ENCODE measurements around the gene PLEKHG2.

The PLEKHG2 gene

DNA sequence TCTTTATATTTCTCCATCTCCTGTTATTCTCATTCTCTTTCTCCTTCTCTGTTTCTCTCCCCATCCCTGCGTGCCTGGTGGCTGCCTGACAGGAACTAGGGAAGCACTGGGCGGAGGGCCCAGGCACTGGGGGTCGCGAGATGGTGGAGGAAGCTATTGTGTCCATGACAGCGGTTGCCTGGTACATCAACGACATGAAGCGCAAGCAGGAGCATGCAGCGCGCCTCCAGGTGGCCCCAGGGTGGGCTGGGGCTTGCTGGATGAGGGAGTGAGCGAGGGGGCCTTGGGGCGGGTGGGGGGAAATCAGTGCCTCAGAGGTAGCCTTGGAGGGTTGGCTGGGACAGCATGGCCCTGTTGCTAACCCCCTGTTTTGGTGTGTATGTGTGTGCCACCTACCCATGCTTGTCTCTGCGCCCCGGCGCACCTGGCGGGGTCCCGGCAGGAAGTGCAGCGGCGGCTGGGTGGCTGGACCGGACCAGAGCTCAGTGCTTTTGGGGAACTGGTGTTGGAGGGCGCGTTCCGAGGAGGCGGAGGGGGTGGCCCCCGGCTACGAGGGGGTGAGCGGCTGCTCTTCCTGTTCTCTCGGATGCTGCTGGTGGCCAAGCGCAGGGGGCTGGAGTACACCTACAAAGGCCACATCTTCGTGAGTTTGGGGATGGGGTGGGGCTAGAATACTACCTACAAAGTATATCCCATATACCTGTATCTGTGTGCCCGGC, 5.2 kb downstream of the PLEKHG2 start:
- no peak for DNase-seq (ENCODE audit: low read depth)
- no peak for TF ChIP-seq CTCF (conservative IDR thresholded peaks at IDR 0.05; ENCODE audit: low read depth, low read length)
- no peak overlapping the region for H3K4me3 ChIP-seq (ENCODE audit: low read depth, low read length)

- no peak for TF ChIP-seq CTCF (conservative IDR thresholded peaks at IDR 0.05; ENCODE audit: low read depth, low read length)
- DNase-seq (ENCODE audit: low read depth) = no peak
- no peak overlapping the region for H3K4me3 ChIP-seq (ENCODE audit: low read depth, low read length)
Observed at GRCh38 chr19:39419003-39419402, 6.5 kb downstream of the PLEKHG2 start.

DNA sequence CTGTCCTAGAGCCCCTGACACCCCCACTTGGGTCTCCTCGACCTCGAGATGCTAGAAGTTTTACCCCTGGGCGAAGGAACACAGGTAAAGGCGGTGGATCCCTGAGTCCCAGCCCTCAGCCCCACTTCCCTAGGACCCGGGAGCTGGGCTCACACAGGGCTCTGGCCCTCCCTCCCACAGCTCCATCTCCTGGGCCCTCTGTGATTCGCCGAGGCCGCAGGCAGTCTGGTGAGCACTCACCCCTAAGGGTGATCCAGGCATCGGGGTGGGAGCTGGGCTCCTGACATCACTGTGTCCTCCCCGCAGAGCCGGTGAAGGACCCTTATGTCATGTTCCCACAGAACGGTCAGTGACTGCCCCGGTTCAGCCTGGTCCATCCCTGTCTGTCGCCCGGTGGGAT, 8.3 kb downstream of the PLEKHG2 start:
- no peak overlapping the region for H3K4me3 ChIP-seq (ENCODE audit: low read depth, low read length)

DNA sequence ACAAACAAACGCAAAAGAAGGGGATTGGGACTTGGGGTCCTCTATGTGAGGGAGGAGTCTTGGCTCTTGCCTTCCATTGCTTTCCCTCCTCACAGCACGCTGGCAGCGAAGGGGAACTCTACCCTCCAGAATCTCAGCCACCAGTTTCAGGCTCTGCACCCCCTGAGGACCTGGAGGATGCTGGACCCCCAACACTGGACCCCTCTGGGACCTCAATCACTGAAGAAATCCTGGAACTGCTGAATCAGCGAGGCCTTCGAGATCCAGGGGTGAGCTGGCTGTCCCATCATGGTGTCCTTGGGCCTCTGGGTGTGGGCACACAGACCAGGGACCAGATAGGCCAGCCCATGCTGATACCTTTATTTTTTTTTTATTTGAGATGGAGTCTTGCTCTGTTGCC, 9.6 kb downstream of the PLEKHG2 start:
- H3K4me3 ChIP-seq (ENCODE audit: low read depth, low read length) = no peak overlapping the region
- DNase-seq (ENCODE audit: low read depth) = no peak
- TF ChIP-seq CTCF (conservative IDR thresholded peaks at IDR 0.05; ENCODE audit: low read depth, low read length) = no peak

More for the DNA sequence above, 8.3 kb downstream of the PLEKHG2 start:
- no peak for TF ChIP-seq CTCF (conservative IDR thresholded peaks at IDR 0.05; ENCODE audit: low read depth, low read length)
- no peak for DNase-seq (ENCODE audit: low read depth)

- no peak overlapping the region for H3K4me3 ChIP-seq (ENCODE audit: low read depth, low read length)
- no peak for TF ChIP-seq CTCF (conservative IDR thresholded peaks at IDR 0.05; ENCODE audit: low read depth, low read length)
- no peak for DNase-seq (ENCODE audit: low read depth)
Observed at GRCh38 chr19:39423258-39424086, 11.0 kb downstream of the PLEKHG2 start.

DNA sequence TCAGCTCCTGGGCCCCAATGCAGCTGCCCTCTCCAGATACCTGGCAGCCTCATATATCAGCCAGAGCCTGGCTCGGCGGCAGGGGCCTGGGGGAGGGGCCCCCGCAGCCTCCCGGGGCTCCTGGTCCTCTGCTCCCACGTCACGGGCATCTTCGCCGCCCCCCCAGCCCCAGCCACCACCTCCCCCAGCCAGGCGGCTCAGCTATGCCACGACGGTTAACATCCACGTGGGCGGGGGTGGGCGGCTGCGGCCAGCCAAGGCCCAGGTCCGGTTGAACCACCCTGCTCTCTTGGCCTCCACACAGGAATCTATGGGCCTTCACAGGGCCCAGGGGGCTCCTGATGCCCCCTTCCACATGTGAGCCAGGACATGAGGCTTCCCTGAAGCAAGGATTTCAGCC, 12.5 kb downstream of the PLEKHG2 start:
- no peak for DNase-seq (ENCODE audit: low read depth)
- H3K4me3 ChIP-seq (ENCODE audit: low read depth, low read length) = no peak overlapping the region
- no peak for TF ChIP-seq CTCF (conservative IDR thresholded peaks at IDR 0.05; ENCODE audit: low read depth, low read length)

Measured in choroid plexus epithelial cell (primary cell).